Measurements from ENCODE around the gene MIPOL1.
"Not testable (repeated sequence)": the region's sequence is repeated elsewhere in the genome, so short reads cannot be mapped to it uniquely, and the experiment has no call there.

The MIPOL1 gene

GRCh38 chr14:37172936-37173614 lies 24.7 kb upstream of the MIPOL1 start:
- H3K9me3 Mint-ChIP-seq = no peaks in the 10 kb centered on the region
- H3K4me3 Mint-ChIP-seq = no peak overlapping the region
- H3K36me3 Mint-ChIP-seq (ENCODE audit: low read depth) = no peaks in the 10 kb centered on the region
- intact Hi-C loops (cut with micrococcal nuclease) = no loop called here
- no peak overlapping the region for H3K27ac Mint-ChIP-seq
- no peaks in the 10 kb centered on the region for H3K4me1 Mint-ChIP-seq (ENCODE audit: low read depth)
- H3K27me3 Mint-ChIP-seq = peaks cover 32% of the 10 kb centered on the region

DNA sequence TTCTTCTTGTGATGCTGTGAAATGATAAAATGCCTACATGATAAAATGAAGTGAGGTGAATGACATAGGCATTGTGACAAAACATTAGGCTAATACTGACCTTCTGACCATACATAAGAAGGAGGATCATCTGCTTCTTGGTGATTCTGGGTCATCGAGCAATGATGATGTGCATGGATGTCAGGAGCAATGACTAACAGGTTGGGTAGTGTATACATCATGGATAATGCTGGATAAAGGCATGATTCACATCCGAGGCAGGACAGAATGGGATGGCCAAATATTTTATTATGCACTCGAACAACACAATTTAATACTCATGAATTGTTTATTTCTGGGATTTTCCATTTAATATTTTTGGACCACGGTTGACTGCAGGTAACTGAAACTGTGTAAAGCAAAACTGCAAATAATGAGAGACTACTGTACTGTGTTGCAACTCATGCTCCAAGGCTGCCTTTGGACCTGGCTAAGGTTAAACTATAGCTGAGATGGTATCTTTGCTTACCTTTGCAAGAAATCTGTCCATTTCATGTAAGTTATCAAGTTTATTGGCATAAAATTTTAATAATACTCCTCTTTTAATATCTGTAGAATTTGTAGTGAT lies 17.7 kb upstream of the MIPOL1 start:
- intact Hi-C loops (cut with micrococcal nuclease) = no loop called here
- Mint-ChIP-seq H3K9me3 (no peaks in the 10 kb centered on the region), H3K36me3 (ENCODE audit: low read depth) (no peaks in the 10 kb centered on the region), H3K27ac (no peak overlapping the region), H3K4me3 (no peak overlapping the region), H3K27me3 (no peaks in the 10 kb centered on the region), H3K4me1 (ENCODE audit: low read depth) (no peaks in the 10 kb centered on the region)

DNA sequence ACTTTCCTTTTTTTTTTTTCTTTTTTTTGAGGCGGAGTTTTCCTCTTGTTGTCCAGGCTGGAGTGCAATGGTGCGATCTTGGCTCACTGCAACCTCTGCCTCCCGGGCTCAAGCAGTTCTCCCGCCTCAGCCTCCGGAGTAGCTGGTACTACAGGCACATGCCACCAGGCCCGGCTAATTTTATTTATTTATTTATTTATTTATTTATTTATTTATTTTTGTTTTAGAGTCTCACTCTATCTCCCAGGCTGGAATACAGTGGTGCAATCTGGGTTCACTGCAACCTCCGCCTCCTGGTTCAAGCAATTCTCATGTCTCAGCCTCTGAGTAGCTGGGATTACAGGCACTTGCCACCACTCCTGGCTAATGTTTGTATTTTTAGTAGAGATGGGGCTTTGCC lies 16.9 kb upstream of the MIPOL1 start:
- intact Hi-C loops (cut with micrococcal nuclease); H3K4me1 Mint-ChIP-seq (ENCODE audit: low read depth); H3K36me3 Mint-ChIP-seq (ENCODE audit: low read depth); H3K9me3 Mint-ChIP-seq; H3K27ac Mint-ChIP-seq; H3K4me3 Mint-ChIP-seq; H3K27me3 Mint-ChIP-seq: not testable (repeated sequence)

- Mint-ChIP-seq H3K4me1 (ENCODE audit: low read depth) (no peaks in the 10 kb centered on the region), H3K27ac (no peak overlapping the region), H3K4me3 (no peak overlapping the region), H3K9me3 (no peaks in the 10 kb centered on the region), H3K27me3 (no peaks in the 10 kb centered on the region), H3K36me3 (ENCODE audit: low read depth) (no peaks in the 10 kb centered on the region)
- intact Hi-C loops (cut with micrococcal nuclease) = no loop called here
Measured at GRCh38 chr14:37181441-37181840, 16.3 kb upstream of the MIPOL1 start.

GRCh38 chr14:37184520-37184919 lies 13.2 kb upstream of the MIPOL1 start:
- H3K4me1 Mint-ChIP-seq (ENCODE audit: low read depth); H3K9me3 Mint-ChIP-seq; H3K27ac Mint-ChIP-seq; intact Hi-C loops (cut with micrococcal nuclease); H3K4me3 Mint-ChIP-seq; H3K36me3 Mint-ChIP-seq (ENCODE audit: low read depth); H3K27me3 Mint-ChIP-seq: not testable (repeated sequence)

GRCh38 chr14:37185670-37186069 lies 12.1 kb upstream of the MIPOL1 start:
- H3K4me3 Mint-ChIP-seq = no peak overlapping the region
- intact Hi-C loops (cut with micrococcal nuclease) = no loop called here
- no peaks in the 10 kb centered on the region for H3K27me3 Mint-ChIP-seq
- H3K4me1 Mint-ChIP-seq (ENCODE audit: low read depth) = no peaks in the 10 kb centered on the region
- no peak overlapping the region for H3K27ac Mint-ChIP-seq
- H3K36me3 Mint-ChIP-seq (ENCODE audit: low read depth) = no peaks in the 10 kb centered on the region
- no peaks in the 10 kb centered on the region for H3K9me3 Mint-ChIP-seq

DNA sequence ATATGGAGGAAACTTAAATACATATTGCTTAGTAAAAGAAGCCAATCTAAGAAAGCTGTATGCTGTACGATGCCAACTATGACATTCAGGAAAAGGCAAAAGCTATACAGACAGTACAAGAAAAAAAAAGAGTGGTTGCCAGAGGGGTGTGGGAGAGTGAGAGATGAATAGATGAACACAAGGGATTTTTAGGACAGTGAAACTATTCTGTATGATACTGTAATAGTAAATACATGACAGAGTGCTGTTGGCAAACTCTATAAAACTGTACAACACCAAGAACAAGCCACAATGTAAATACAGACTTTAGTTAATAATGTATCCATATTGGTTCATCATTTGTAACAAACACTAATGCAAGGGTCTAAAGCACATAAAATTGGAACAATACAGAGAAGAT lies 10.9 kb upstream of the MIPOL1 start:
- Mint-ChIP-seq H3K27me3 (no peaks in the 10 kb centered on the region), H3K4me1 (ENCODE audit: low read depth) (no peaks in the 10 kb centered on the region), H3K9me3 (no peaks in the 10 kb centered on the region), H3K27ac (no peak overlapping the region), H3K4me3 (no peak overlapping the region), H3K36me3 (ENCODE audit: low read depth) (no peaks in the 10 kb centered on the region)
- intact Hi-C loops (cut with micrococcal nuclease) = no loop called here

DNA sequence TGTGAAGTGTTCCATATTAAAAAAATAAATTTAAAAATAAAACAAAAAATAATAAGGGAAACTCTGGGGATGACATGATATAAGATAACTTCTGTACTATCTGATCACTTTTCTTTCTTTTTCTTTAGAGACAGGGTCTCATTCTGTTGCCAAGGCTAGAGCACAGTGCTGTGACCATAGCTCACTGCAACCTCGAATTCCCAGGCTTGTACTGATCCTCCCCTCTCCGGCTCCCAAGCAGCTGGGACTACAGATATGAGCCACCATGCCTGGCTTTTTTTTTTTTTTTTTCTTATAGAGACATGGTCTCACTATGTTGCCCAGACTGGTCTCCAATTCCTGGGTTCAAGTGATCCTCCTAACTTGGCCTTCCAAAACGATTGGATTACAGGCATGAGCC lies 10.4 kb upstream of the MIPOL1 start:
- Mint-ChIP-seq H3K27me3 (no peaks in the 10 kb centered on the region), H3K4me1 (ENCODE audit: low read depth) (no peaks in the 10 kb centered on the region), H3K27ac (no peak overlapping the region), H3K4me3 (no peak overlapping the region), H3K36me3 (ENCODE audit: low read depth) (no peaks in the 10 kb centered on the region), H3K9me3 (no peaks in the 10 kb centered on the region)
- intact Hi-C loops (cut with micrococcal nuclease) = no loop called here

DNA sequence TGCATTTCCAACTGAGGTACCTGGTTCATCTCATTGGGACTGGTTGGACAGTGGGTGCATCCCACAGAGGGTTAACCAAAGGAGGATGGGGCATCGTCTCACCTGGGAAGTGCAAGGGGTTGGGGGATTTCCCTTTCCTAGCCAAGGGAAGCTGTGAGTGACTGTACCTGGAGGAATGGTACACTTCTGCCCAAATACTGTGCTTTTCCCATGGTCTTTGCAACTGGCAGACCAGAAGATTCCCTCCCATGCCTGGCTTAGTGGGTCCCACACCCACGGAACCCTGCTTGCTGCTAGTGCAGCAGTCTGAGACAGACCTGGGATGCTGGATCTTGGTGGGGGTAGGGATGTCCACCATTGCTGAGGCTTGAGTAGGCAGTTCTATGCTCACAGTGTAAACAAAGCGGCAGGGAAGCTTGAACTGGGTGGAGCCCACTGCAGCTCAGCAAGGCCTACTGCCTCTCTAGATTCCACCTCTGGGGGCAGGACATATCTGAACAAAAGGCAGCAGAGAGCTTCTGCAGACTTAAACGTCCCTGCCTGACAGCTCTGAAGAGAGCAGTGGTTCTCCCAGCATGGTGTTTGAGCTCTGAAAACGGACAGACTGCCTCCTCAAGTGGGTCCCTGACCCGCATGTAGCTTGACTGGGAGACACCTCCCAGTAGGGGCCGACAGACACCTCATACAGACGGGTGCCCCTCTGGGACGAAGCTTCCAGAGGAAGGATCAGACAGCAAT lies 9.7 kb upstream of the MIPOL1 start:
- H3K27ac Mint-ChIP-seq; H3K9me3 Mint-ChIP-seq; H3K4me1 Mint-ChIP-seq (ENCODE audit: low read depth): not testable (repeated sequence)

GRCh38 chr14:37189733-37190132 lies 8.0 kb upstream of the MIPOL1 start:
- H3K4me1 Mint-ChIP-seq (ENCODE audit: low read depth); H3K27me3 Mint-ChIP-seq; H3K36me3 Mint-ChIP-seq (ENCODE audit: low read depth); H3K4me3 Mint-ChIP-seq; intact Hi-C loops (cut with micrococcal nuclease); H3K27ac Mint-ChIP-seq; H3K9me3 Mint-ChIP-seq: not testable (repeated sequence)

More for the DNA sequence above, 9.7 kb upstream of the MIPOL1 start:
- H3K4me3 Mint-ChIP-seq; H3K36me3 Mint-ChIP-seq (ENCODE audit: low read depth); H3K27me3 Mint-ChIP-seq; intact Hi-C loops (cut with micrococcal nuclease): not testable (repeated sequence)

DNA sequence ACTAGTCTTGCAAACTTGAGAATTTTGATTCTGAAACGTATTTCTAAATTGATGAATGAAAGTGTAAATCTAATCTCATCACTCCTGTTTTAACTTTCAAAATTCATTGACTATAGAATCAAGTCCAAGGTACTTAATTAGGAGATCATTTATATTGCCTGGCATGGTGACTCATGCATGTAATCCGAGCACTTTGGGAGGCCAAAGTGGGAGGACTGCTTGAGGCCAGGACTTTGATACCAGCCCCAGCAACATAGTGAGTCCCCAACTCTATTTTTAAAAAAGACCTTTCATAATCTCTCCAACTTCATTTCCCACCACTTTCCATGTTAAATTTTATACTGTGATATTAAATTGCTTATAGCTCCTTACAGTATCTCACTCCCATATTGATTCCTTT lies 3.0 kb upstream of the MIPOL1 start:
- H3K36me3 Mint-ChIP-seq (ENCODE audit: low read depth) = no peaks in the 10 kb centered on the region
- no peak overlapping the region for H3K27ac Mint-ChIP-seq
- H3K4me3 Mint-ChIP-seq = no peak overlapping the region
- H3K4me1 Mint-ChIP-seq (ENCODE audit: low read depth) = peaks cover 14% of the 10 kb centered on the region
- no peaks in the 10 kb centered on the region for H3K9me3 Mint-ChIP-seq
- intact Hi-C loops (cut with micrococcal nuclease) = no loop called here
- peaks cover 31% of the 10 kb centered on the region for H3K27me3 Mint-ChIP-seq

- Mint-ChIP-seq H3K27ac (no peak overlapping the region), H3K4me3 (no peak overlapping the region), H3K27me3 (peaks cover 31% of the 10 kb centered on the region), H3K4me1 (ENCODE audit: low read depth) (peaks cover 14% of the 10 kb centered on the region), H3K9me3 (no peaks in the 10 kb centered on the region), H3K36me3 (ENCODE audit: low read depth) (no peaks in the 10 kb centered on the region)
- intact Hi-C loops (cut with micrococcal nuclease) = no loop called here
Measured at GRCh38 chr14:37195327-37195726, 2.4 kb upstream of the MIPOL1 start.

- intact Hi-C loops (cut with micrococcal nuclease) = no loop called here
- H3K9me3 Mint-ChIP-seq = no peaks in the 10 kb centered on the region
- no peaks in the 10 kb centered on the region for H3K36me3 Mint-ChIP-seq (ENCODE audit: low read depth)
- H3K27me3 Mint-ChIP-seq = peaks cover 31% of the 10 kb centered on the region
- H3K4me3 Mint-ChIP-seq = peak overlapping the region; percentile 73
- H3K27ac Mint-ChIP-seq = no peak overlapping the region
- peaks cover 14% of the 10 kb centered on the region for H3K4me1 Mint-ChIP-seq (ENCODE audit: low read depth)
Measured at GRCh38 chr14:37196604-37197420, 925 bp upstream of the MIPOL1 start.

- intact Hi-C loops (cut with micrococcal nuclease) = no loop called here
- Mint-ChIP-seq H3K4me1 (ENCODE audit: low read depth) (peaks cover 14% of the 10 kb centered on the region), H3K36me3 (ENCODE audit: low read depth) (no peaks in the 10 kb centered on the region), H3K27ac (no peak overlapping the region), H3K27me3 (peaks cover 31% of the 10 kb centered on the region), H3K4me3 (peak overlapping the region; percentile 73), H3K9me3 (no peaks in the 10 kb centered on the region)
Measured at GRCh38 chr14:37198273-37198598, 499 bp downstream of the MIPOL1 start.

All from dendritic cell treated with granulocyte-macrophage colony-stimulating factor and Interleukin-4, amounts not matched to agents 40 ng/mL and 50 ng/mL, for 4 days (primary cell).